Parathyroid adenoma (tissue), 2 donors: Measurements from ENCODE around the gene DSN1.

Source experiments
- H2AFZ ChIP-seq: fragments of 300-600 bp; sonication (generic); one replicate; pipeline ENCODE4 v1.7.0; 2017; ENCODE audit warnings: antibody characterized with exemption, mild to moderate bottlenecking
- H3K27ac ChIP-seq: fragments of 300-600 bp; sonication (generic); one replicate; pipeline ENCODE4 v1.7.0; 2017
- H3K27me3 ChIP-seq: fragments of 300-600 bp; sonication (generic); one replicate; pipeline ENCODE4 v1.7.0; 2017; ENCODE audit warnings: low read length; ENCODE audit not compliant: control insufficient read depth, insufficient read depth
- H3K36me3 ChIP-seq: fragments of 300-600 bp; sonication (generic); one replicate; pipeline ENCODE4 v1.7.0; 2017; ENCODE audit warnings: low read length; ENCODE audit not compliant: control insufficient read depth, insufficient read depth
- H3K4me1 ChIP-seq: fragments of 300-600 bp; sonication (generic); one replicate; pipeline ENCODE4 v1.7.0; 2017; ENCODE audit warnings: control low read depth
- H3K4me2 ChIP-seq: fragments of 300-600 bp; sonication (generic); one replicate; pipeline ENCODE4 v1.7.0; 2017; ENCODE audit warnings: low read length
- H3K4me3 ChIP-seq: fragments of 300-600 bp; sonication (generic); one replicate; pipeline ENCODE4 v1.7.0; 2017; ENCODE audit warnings: low read depth, low read length
- H3K79me2 ChIP-seq: fragments of 300-600 bp; sonication (generic); one replicate; pipeline ENCODE4 v1.7.0; 2017; ENCODE audit warnings: control low read depth
- H3K9ac ChIP-seq: fragments of 300-600 bp; sonication (generic); one replicate; pipeline ENCODE4 v1.7.0; 2017; ENCODE audit warnings: mild to moderate bottlenecking
- H3K9me3 ChIP-seq: fragments of 300-600 bp; sonication (generic); one replicate; pipeline ENCODE4 v1.7.0; 2017; ENCODE audit warnings: low read length; ENCODE audit not compliant: control insufficient read depth
- TF ChIP-seq, protein P1 (sequence below): fragments of 300-600 bp; sonication (generic); IDR thresholded peaks from one replicate; pipeline ENCODE4 v1.7.0; 2017; ENCODE audit warnings: antibody characterized with exemption, mild to moderate bottlenecking
- donor health status: primary hyperparathyroidism.

The DSN1 gene

DNA sequence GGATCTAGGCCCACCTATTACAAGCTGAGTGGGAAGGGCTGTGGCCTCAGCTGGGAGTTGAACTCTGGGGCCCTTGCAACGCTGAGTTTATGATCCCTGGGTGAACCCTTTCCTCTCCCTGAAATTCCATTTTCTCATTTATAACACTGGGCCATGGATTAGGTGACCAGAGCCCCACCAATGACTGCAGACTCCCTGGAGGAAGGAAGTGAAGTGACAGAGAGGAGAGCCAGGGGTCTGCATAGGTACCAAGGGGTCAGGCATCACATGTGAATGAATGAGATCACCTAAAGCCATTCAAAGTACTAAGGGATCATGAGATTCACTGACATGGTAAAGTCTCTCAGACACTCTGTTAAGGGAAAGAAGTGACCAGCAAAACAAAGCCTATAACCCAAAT lies 46.5 kb upstream of the DSN1 start:
- TF ChIP-seq, protein P1, sequence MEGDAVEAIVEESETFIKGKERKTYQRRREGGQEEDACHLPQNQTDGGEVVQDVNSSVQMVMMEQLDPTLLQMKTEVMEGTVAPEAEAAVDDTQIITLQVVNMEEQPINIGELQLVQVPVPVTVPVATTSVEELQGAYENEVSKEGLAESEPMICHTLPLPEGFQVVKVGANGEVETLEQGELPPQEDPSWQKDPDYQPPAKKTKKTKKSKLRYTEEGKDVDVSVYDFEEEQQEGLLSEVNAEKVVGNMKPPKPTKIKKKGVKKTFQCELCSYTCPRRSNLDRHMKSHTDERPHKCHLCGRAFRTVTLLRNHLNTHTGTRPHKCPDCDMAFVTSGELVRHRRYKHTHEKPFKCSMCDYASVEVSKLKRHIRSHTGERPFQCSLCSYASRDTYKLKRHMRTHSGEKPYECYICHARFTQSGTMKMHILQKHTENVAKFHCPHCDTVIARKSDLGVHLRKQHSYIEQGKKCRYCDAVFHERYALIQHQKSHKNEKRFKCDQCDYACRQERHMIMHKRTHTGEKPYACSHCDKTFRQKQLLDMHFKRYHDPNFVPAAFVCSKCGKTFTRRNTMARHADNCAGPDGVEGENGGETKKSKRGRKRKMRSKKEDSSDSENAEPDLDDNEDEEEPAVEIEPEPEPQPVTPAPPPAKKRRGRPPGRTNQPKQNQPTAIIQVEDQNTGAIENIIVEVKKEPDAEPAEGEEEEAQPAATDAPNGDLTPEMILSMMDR = no peak
- Histone ChIP-seq H3K4me3 (peak overlapping the region; percentile 7), H3K4me2 (peak overlapping the region; percentile 33), H2AFZ (peak overlapping the region; percentile 10), H3K9me3 (no peaks in the 10 kb centered on the region), H3K27me3 (no peaks in the 10 kb centered on the region), H3K9ac (no peak overlapping the region), H3K4me1 (peaks cover 6% of the 10 kb centered on the region), H3K79me2 (no peaks in the 10 kb centered on the region), H3K36me3 (no peaks in the 10 kb centered on the region), H3K27ac (peak overlapping the region; percentile 52)

DNA sequence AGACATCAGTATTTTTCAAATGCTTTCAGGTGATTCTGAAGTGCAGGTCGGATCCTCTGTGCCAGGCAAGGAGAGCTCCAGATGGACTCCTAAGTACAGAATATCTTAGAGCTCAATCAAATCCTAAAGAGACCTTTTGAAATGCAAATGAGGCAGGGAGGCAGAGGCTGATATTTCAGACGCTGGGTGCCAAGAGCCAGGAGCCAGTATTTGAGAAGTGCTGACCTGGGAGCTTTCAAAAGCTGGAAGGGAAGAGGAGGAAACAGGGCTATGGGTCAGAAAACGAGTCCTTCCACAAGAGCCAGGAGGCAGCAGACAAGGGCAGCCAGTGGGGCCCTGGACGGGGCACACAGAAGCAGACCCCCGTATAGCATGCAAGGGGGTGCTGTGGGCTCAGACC lies 46.1 kb upstream of the DSN1 start:
- H3K27me3 ChIP-seq = no peaks in the 10 kb centered on the region
- H2AFZ ChIP-seq = peak overlapping the region; percentile 10
- no peaks in the 10 kb centered on the region for H3K36me3 ChIP-seq
- no peaks in the 10 kb centered on the region for H3K79me2 ChIP-seq
- no peak overlapping the region for H3K9ac ChIP-seq
- peak overlapping the region; percentile 33 for H3K4me2 ChIP-seq
- peak overlapping the region; percentile 7 for H3K4me3 ChIP-seq
- TF ChIP-seq, protein P1 = peak; percentile 14
- H3K27ac ChIP-seq = peak overlapping the region; percentile 52
- H3K4me1 ChIP-seq = peaks cover 6% of the 10 kb centered on the region
- H3K9me3 ChIP-seq = no peaks in the 10 kb centered on the region

DNA sequence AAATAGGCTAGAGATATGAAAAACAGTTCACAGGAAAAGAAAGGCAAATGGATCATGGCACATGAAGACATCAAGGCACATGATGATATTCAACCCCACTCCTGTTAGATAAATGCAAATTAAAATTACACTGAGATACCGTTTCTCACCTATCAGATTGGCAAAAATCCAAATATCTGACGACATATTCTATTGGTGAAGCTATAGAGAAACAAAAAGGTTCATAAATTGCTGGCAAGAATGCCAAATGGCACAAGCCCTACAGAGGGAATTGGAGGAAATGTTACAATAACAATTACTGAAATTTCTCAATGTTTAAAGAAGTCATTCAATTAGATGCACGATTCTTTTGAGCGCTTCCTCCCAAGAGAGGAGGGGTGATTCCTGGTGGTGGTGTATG lies 45.3 kb upstream of the DSN1 start:
- Histone ChIP-seq H3K9me3 (no peaks in the 10 kb centered on the region), H3K9ac (no peak overlapping the region), H3K4me1 (peaks cover 6% of the 10 kb centered on the region), H3K79me2 (no peaks in the 10 kb centered on the region), H3K4me2 (peak overlapping the region; percentile 1), H2AFZ (no peak overlapping the region), H3K27me3 (no peaks in the 10 kb centered on the region), H3K27ac (peak overlapping the region; percentile 8), H3K4me3 (no peak overlapping the region), H3K36me3 (no peaks in the 10 kb centered on the region)
- TF ChIP-seq, protein P1 = no peak

DNA sequence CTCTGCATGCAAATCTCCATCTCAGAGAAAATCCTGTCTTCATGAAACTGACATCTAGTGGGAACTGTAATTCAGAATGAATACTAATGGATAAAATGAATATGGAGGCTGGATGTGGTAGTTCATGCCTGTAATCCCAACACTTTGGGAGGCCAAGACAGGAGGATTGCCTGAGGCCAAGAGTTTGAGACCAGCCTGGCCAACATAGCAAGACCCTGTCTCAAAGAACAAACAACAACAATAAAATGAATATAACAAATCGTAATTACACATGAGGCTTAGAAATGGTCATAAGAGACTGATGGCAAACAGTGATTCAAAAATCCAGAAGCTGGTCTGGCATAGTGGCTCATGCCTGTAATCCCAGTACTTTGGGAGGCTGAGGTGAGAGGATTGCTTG lies 44.6 kb upstream of the DSN1 start:
- Histone ChIP-seq H3K27me3 (no peaks in the 10 kb centered on the region), H3K4me3 (no peak overlapping the region), H3K9ac (no peak overlapping the region), H3K36me3 (no peaks in the 10 kb centered on the region), H2AFZ (no peak overlapping the region), H3K79me2 (no peaks in the 10 kb centered on the region), H3K4me2 (no peak overlapping the region), H3K27ac (no peak overlapping the region), H3K4me1 (peaks cover 6% of the 10 kb centered on the region), H3K9me3 (no peaks in the 10 kb centered on the region)
- TF ChIP-seq, protein P1 = no peak

DNA sequence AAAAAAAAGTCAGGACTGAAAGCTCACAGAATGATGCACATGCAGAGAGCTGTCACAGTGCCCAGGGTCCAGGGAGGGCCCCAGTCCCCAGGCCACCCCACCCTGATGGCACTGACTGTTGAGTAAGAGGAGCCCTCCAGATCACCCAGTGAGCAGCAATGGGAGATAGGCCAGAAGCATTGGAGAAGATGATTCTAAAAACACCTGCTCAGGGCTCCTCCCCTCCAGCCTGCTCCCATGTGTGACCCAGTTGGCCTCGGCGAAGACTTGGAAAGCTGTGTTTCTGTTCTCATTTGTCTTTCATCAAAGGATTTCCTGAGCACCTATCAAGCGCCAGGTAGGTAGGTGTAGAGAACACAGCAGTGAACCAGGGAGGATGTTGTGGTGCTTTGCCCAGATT lies 43.9 kb upstream of the DSN1 start:
- Histone ChIP-seq H3K27me3 (no peaks in the 10 kb centered on the region), H3K79me2 (peaks cover 5% of the 10 kb centered on the region), H3K4me2 (no peak overlapping the region), H2AFZ (no peak overlapping the region), H3K36me3 (no peaks in the 10 kb centered on the region), H3K4me3 (no peak overlapping the region), H3K27ac (no peak overlapping the region), H3K9me3 (no peaks in the 10 kb centered on the region), H3K4me1 (peaks cover 6% of the 10 kb centered on the region), H3K9ac (no peak overlapping the region)
- TF ChIP-seq, protein P1 = no peak
